Endothelial cell (in vitro differentiated cells): ENCODE data around the gene PID1. TPM values are rescaled to one million over a fixed set of nuclear protein-coding genes. Genes with fewer than 3 reads are reported as not detected.

Experiments
- DNase-seq: peaks from one replicate; pipeline ENCODE4 v3.0.0; 2021; ENCODE audit warnings: low spot score
- H3K27ac Mint-ChIP-seq: one replicate; pipeline ENCODE4 v1.8.0; 2021; ENCODE audit warnings: mixed read lengths, inconsistent platforms; ENCODE audit not compliant: unreplicated experiment
- H3K27me3 Mint-ChIP-seq: one replicate; pipeline ENCODE4 v1.8.0; 2021; ENCODE audit warnings: mild to moderate bottlenecking, moderate library complexity, mixed read lengths, inconsistent platforms; ENCODE audit not compliant: unreplicated experiment
- H3K36me3 Mint-ChIP-seq: one replicate; pipeline ENCODE4 v1.8.0; 2021; ENCODE audit warnings: mild to moderate bottlenecking, low read depth, mixed read lengths, inconsistent platforms; ENCODE audit not compliant: unreplicated experiment
- H3K4me1 Mint-ChIP-seq: one replicate; pipeline ENCODE4 v1.8.0; 2021; ENCODE audit warnings: mild to moderate bottlenecking, mixed read lengths, inconsistent platforms; ENCODE audit not compliant: unreplicated experiment
- H3K4me3 Mint-ChIP-seq: one replicate; pipeline ENCODE4 v1.8.0; 2021; ENCODE audit warnings: mild to moderate bottlenecking, mixed read lengths, inconsistent platforms; ENCODE audit not compliant: unreplicated experiment
- H3K9me3 Mint-ChIP-seq: one replicate; pipeline ENCODE4 v1.8.0; 2021; ENCODE audit warnings: mixed read lengths, inconsistent platforms; ENCODE audit not compliant: unreplicated experiment
- total RNA-seq: library from RNA; stranded (reverse); fragmentation: NEBNext Ultra II Directional; extraction: Animal tissue kit (Norgen Biotek cat#: 25700); gene quantifications from one replicate; pipeline ENCODE4 v1.2.1, GENCODE V29; 2021; ENCODE audit not compliant: unreplicated experiment
- TF ChIP-seq, protein P1 (sequence below): fragments of 200-600 bp; sonication (generic); IDR thresholded peaks from one replicate; pipeline ENCODE4 v1.5.0; 2021; ENCODE audit warnings: antibody characterized with exemption; ENCODE audit not compliant: unreplicated experiment

PID1 gene
- total RNA-seq, 1 donor from 2014 or later: not detected

DNA sequence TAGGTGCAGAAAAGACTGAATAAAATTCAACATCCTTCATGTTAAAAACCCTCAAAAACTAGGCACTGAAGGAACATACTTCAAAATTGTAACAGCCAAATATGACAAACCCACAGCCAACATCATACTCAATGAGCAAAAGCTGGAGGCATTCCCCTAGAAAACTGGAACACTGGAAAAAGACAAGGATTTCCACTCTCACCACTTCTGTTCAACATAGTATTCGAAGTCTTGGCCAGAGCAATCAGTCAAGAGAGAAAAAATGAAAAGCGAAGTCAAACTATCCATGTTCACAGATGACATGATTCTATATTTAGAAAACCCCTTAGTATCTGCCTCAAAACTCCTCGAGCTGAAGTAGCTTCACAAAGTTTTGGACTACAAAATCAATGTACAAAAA, 282.3 kb downstream of the PID1 start:
- Mint-ChIP-seq H3K36me3 (peaks cover 6% of the 10 kb centered on the region), H3K9me3 (no peaks in the 10 kb centered on the region), H3K27me3 (peaks cover 3% of the 10 kb centered on the region), H3K4me1 (no peaks in the 10 kb centered on the region), H3K4me3 (no peak overlapping the region), H3K27ac (no peak overlapping the region)
- no peak for DNase-seq
- TF ChIP-seq, protein P1, sequence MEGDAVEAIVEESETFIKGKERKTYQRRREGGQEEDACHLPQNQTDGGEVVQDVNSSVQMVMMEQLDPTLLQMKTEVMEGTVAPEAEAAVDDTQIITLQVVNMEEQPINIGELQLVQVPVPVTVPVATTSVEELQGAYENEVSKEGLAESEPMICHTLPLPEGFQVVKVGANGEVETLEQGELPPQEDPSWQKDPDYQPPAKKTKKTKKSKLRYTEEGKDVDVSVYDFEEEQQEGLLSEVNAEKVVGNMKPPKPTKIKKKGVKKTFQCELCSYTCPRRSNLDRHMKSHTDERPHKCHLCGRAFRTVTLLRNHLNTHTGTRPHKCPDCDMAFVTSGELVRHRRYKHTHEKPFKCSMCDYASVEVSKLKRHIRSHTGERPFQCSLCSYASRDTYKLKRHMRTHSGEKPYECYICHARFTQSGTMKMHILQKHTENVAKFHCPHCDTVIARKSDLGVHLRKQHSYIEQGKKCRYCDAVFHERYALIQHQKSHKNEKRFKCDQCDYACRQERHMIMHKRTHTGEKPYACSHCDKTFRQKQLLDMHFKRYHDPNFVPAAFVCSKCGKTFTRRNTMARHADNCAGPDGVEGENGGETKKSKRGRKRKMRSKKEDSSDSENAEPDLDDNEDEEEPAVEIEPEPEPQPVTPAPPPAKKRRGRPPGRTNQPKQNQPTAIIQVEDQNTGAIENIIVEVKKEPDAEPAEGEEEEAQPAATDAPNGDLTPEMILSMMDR: no peak

DNA sequence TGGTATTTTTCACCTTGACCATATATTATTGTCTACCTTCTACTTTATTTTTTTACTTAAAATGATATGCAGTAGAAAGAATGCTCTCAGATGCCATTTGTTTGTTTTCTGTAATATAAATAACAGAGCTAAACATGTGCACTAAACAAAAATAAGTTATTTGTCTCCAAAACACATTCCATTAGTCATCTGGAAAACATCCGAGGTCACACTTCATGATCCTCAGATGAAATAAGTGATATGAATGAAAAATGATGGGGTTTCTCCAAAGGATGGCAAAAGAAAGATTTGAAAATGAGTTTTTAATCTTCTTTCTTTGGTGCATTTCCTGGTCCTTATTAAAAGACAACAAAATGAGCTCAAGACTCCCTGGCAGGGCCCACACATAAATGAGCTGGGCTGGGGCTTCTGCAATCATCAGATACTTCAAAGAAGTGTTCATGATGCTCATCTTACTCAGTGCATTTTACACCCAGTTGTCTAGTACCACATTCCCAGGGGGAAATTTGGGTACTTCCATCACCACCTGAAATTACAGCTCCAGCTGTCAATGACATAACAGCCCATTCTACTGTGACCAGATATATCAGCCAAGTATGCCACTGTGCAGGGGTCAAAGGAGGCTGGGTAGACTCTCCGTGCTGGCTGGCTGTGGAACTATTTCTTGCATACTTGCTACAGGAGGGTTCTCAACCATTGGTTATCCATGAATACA, 283.5 kb downstream of the PID1 start:
- no peak overlapping the region for H3K4me3 Mint-ChIP-seq
- H3K27ac Mint-ChIP-seq: no peak overlapping the region
- no peaks in the 10 kb centered on the region for H3K36me3 Mint-ChIP-seq
- no peaks in the 10 kb centered on the region for H3K4me1 Mint-ChIP-seq
- TF ChIP-seq, protein P1: no peak
- no peaks in the 10 kb centered on the region for H3K9me3 Mint-ChIP-seq
- no peak for DNase-seq
- peaks cover 3% of the 10 kb centered on the region for H3K27me3 Mint-ChIP-seq

DNA sequence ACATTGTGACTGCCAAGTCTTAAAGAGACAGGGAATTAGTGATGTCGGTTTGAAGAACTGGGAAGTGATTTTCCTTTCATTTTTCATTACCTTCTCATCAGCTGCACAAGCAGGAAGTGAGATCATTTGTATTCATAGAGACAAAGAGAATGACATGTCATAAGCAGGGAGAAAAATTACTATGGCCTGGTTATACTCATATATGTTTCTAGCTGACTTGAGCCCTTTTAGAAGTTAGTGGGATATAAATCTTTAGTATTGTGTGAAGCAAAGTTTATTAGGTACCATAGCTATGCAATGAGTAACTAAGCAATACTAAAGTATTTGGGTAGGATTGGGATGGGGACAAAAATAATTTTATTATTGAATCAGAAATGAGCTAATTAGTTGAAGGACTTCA, 284.1 kb downstream of the PID1 start:
- Mint-ChIP-seq H3K27ac (no peak overlapping the region), H3K4me1 (no peaks in the 10 kb centered on the region), H3K27me3 (peaks cover 3% of the 10 kb centered on the region), H3K9me3 (no peaks in the 10 kb centered on the region), H3K36me3 (no peaks in the 10 kb centered on the region), H3K4me3 (no peak overlapping the region)
- no peak for DNase-seq
- TF ChIP-seq, protein P1: no peak

DNA sequence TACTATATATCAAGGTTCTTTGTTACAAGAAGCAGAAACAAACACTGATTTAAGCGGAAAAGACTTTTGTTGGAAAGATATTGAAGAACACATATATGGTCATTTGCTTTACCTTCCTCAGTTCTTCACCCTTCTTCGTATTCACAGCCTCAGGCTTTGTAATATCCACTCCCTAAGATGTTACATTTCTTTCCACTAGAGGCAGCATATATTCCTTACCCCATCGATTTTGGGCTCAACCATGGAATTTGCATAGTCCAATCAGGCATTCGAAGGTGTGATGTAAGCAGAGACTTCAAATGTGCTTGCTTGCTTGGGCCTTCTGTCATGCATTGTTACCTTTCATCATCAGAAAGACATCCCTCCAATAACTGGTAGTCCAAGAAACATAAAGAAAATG, 287.4 kb downstream of the PID1 start:
- Mint-ChIP-seq H3K36me3 (no peaks in the 10 kb centered on the region), H3K27ac (no peak overlapping the region), H3K9me3 (no peaks in the 10 kb centered on the region), H3K27me3 (peaks cover 1% of the 10 kb centered on the region), H3K4me1 (no peaks in the 10 kb centered on the region), H3K4me3 (no peak overlapping the region)
- DNase-seq: no peak
- TF ChIP-seq, protein P1: no peak

DNA sequence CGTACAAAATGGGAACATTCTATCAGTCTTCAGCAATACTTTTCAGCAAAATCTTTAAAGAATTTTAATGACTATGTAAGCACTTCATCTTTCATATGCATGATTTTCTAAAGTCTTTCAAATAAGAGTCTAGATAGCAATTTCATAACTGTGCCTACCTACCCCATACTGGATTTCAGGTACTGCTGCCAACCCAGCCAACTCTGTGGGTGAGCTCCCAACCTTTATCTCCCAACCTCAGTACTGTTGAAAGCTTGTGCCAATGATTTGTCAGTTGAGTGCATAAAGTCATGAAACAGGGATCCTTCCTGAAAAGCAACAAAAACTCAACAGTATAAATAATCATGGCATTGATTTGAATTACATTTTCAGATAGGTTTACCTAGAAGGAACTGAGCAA, 296.9 kb downstream of the PID1 start:
- H3K27ac Mint-ChIP-seq: no peak overlapping the region
- no peaks in the 10 kb centered on the region for H3K9me3 Mint-ChIP-seq
- no peak overlapping the region for H3K4me3 Mint-ChIP-seq
- H3K27me3 Mint-ChIP-seq: no peaks in the 10 kb centered on the region
- no peaks in the 10 kb centered on the region for H3K36me3 Mint-ChIP-seq
- TF ChIP-seq, protein P1: no peak
- no peaks in the 10 kb centered on the region for H3K4me1 Mint-ChIP-seq
- no peak for DNase-seq
